SIG-M5 treated with dmso at 0.1 percent for 504 hours (cell line): ENCODE results near the gene RABGGTA.
A peak's percentile ranks its signal among the peaks of the same experiment; 100 is the strongest.
"Not testable (repeated sequence)": the region's sequence is repeated elsewhere in the genome, so short reads cannot be mapped to it uniquely, and the experiment has no call there.

ENCODE experiments used
- DNase-seq: peaks from one replicate; lab custom pipeline; 2025; ENCODE audit not compliant: unreplicated experiment; lab: John Stamatoyannopoulos, UW

The RABGGTA gene

DNA sequence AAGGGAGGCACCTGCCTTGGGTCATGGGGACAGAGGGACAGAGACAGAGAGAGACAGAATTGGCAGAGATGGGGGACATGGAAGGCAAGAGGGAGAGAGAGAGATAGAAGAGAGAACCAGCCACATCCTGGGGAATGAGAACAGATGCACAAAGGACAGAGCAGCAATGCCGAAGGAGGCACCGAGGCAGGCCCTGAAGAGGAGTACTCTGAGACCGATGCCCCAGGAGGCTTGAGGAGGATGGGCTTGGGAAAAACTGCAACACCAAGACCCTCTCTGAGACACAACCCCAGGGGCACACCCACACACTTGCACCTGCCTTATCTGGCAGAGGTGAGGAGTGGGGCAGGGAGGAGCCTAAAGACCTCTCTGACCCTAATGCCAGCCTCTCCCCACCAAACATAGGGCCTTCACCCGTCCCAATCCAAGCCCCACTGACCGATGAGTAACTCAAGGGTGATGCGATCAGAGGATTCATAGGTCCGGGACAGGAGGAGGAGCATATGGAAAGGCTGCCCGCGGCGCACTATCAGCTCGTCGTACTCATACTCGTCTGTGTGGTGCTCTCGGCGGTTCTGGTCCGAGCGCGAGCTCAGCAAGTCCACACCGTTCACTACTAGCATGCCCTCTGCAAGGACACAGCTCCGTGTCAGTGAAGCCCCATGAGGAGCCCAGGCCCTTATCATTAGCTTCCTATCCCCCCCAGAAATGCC, 10.0 kb downstream of the RABGGTA start:
- DNase-seq, result no peak

GRCh38 chr14:24260780-24261157, 10.6 kb downstream of the RABGGTA start:
- no peak for DNase-seq

DNA sequence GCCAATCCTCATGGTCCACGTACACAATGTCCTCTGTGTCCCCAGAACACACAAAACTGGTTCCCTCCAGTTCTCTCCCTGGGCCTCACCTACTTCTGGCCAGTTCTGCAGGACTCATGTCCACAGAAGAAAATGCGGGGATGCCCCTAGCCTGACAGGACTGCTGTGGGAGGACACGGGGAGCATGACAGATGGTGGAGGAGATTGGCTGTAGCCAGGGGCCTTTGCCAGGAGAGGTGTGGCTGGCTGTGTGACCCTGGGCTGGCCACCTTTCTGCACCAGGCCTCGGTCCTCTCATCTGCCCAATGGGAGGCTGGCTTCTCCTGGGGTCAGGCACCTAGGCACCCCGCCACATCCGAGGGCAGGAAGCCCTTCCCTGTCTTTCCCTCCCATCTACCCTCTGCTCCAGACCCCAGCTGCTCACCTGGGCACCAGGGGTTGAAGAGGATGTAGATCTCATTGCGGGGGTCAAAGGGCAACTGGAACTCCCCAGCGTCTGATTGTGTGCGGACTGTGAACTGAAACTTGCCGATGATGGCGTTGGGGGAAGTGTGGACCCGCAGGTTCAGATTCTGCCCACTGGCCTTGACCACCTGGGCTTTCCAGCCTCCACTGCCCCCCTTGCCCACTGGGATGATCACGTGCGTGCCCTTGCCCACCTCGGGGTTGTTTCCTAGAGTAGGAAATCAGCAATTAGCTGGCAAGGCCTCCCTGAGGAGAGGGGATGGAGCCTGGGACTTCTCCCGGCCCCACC, 11.2 kb downstream of the RABGGTA start:
- DNase-seq, result no peak

GRCh38 chr14:24259282-24260025, 11.9 kb downstream of the RABGGTA start:
- no peak for DNase-seq

- no peak for DNase-seq
These were observed 12.7 kb downstream of the RABGGTA start for GRCh38 chr14:24258548-24259265.

GRCh38 chr14:24258119-24258518, 13.3 kb downstream of the RABGGTA start:
- no peak for DNase-seq

- DNase-seq, result no peak
These were observed 14.4 kb downstream of the RABGGTA start for GRCh38 chr14:24256960-24257359.

- DNase-seq, result no peak
These were observed 15.3 kb downstream of the RABGGTA start for GRCh38 chr14:24255931-24256711.

DNA sequence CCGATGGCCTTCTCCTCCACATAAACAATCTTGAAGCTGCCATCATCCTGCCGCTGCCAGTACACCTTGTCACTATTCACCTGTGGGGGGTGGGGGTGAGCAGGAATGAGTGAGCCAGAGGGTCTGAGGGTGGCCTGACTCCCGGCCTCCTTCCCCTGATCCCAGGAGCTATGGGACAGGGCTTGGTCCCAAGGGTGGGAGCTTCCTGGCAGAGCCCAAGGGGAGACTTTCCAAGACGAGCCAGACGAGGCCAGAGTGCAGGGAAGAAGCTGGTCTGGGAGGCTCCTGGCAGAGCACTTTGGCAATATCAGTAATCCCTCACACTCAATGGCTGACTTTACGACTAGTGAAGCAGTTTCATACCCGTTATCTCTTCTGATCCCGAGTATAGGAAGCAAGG, 16.0 kb downstream of the RABGGTA start:
- no peak for DNase-seq

GRCh38 chr14:24254630-24255392, 16.6 kb downstream of the RABGGTA start:
- DNase-seq, result no peak

DNA sequence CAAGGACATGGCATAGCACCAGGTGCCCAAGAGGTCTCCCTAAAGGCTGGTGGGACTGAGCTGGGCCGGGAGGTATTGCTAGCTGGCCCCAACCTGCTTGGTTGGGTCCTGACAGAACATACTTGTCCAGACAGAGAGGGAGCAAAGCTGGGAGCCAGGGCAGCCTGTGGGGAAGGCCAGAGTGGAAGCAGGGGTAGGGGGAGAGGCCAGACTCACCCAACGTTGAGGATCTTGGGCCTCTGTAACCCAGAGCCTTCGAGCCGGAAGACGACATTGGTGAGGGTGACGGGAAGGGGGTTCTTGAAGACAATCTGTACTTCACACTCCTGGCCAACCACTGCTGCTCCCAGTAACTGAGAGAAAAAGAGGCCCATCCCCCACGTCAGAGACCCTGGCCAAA, 17.5 kb downstream of the RABGGTA start:
- DNase-seq, result no peak

GRCh38 chr14:24252289-24253124, 18.9 kb downstream of the RABGGTA start:
- DNase-seq, result no peak

- no peak for DNase-seq
These were observed 19.5 kb downstream of the RABGGTA start for GRCh38 chr14:24251880-24252288.

DNA sequence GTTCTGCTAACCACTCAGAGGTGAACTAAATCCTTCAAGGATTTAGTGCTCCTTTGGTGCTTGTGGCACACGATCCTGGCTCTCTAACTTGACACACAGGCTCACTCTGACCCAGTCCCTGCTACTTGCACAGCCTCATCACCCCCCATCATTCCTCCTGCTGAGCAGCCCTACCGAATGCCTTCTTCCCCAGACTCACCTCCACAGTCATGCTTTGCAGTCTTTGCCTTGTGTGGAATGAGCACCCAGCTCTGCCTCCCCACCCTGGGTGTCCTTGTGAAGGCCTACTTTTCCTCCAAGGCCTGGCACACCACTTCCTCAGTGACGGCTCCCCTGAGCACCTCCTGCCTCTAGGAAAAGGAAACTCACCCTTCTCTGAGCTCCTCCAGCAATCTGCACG, 21.0 kb downstream of the RABGGTA start:
- DNase-seq, result no peak

GRCh38 chr14:24249230-24250021, 22.0 kb downstream of the RABGGTA start:
- no peak for DNase-seq

GRCh38 chr14:24247422-24247821, 24.0 kb downstream of the RABGGTA start:
- DNase-seq, result no peak

- peak; percentile 11 for DNase-seq
These were observed 24.6 kb downstream of the RABGGTA start for GRCh38 chr14:24246765-24247212.

DNA sequence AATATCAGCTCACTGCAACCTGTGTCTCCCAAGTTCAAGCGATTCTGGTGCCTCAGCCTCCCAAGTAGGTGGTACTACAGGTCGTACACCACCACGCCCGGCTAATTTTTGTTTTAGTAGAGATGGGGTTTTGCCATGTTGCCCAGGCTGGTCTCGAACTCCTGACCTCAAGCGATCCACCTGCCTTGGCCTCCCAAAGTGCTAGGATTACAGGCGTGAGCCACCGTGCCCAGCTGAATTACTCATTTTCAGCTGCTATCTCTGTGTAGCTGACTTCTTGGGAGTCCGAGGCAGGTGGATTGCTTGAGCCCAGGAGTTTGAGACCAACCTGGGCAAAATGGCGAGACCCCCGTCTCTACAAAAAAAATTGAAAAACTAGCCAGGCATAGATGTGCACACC, 26.0 kb downstream of the RABGGTA start:
- DNase-seq, result not testable (repeated sequence)
